ENCODE measurements around the gene RPS10.

RPS10 gene

GRCh38 chr6:34425498-34426410, at the start of gene RPS10:
RPS10 (minus strand) TSS chr6:34426069; CDS start chr6:34425221, 848 bp downstream.
- DNase-seq: peak; percentile 89

GRCh38 chr6:34475238-34475682, 49.4 kb upstream of the RPS10 start:
- DNase-seq: no peak

GRCh38 chr6:34474754-34475153, 48.9 kb upstream of the RPS10 start:
- no peak for DNase-seq

GRCh38 chr6:34473967-34474366, 48.1 kb upstream of the RPS10 start:
- DNase-seq: no peak

GRCh38 chr6:34472425-34472824, 46.6 kb upstream of the RPS10 start:
- DNase-seq: no peak

- DNase-seq: no peak
These were observed 43.6 kb upstream of the RPS10 start for GRCh38 chr6:34469499-34469898.

- no peak for DNase-seq
These were observed 42.6 kb upstream of the RPS10 start for GRCh38 chr6:34468378-34468892.

GRCh38 chr6:34466242-34467185, 40.6 kb upstream of the RPS10 start:
- DNase-seq: no peak

- DNase-seq: no peak
These were observed 39.8 kb upstream of the RPS10 start, which contains the start of gene PACSIN1 for GRCh38 chr6:34465531-34466241. PACSIN1 (plus strand) TSS chr6:34466076; CDS start chr6:34526306, 60,230 bp downstream.

- no peak for DNase-seq
These were observed 38.0 kb upstream of the RPS10 start for GRCh38 chr6:34463849-34464248.

- no peak for DNase-seq
These were observed 37.4 kb upstream of the RPS10 start for GRCh38 chr6:34463299-34463698.

GRCh38 chr6:34462551-34462971, 36.7 kb upstream of the RPS10 start:
- no peak for DNase-seq

- DNase-seq: no peak
These were observed 36.1 kb upstream of the RPS10 start for GRCh38 chr6:34462010-34462409.

- DNase-seq: no peak
These were observed 35.1 kb upstream of the RPS10 start for GRCh38 chr6:34460796-34461507.

GRCh38 chr6:34459899-34460593, 34.2 kb upstream of the RPS10 start:
- peak; percentile 41 for DNase-seq

GRCh38 chr6:34457742-34458735, 32.2 kb upstream of the RPS10 start:
- DNase-seq: no peak

GRCh38 chr6:34457382-34457741, 31.5 kb upstream of the RPS10 start:
- DNase-seq: no peak

- no peak for DNase-seq
These were observed 30.0 kb upstream of the RPS10 start for GRCh38 chr6:34455831-34456230.

- DNase-seq: no peak
These were observed 25.3 kb upstream of the RPS10 start for GRCh38 chr6:34451192-34451591.

- no peak for DNase-seq
These were observed 22.0 kb upstream of the RPS10 start for GRCh38 chr6:34447910-34448309.
